Mucosa of descending colon (tissue), 3 donors: ENCODE results near the gene CSNK1G2. TPM values are rescaled to one million over a fixed set of nuclear protein-coding genes. Genes with fewer than 3 reads are reported as not detected.

Experiments used
- ATAC-seq: fragments of 200-7000 bp; cut with Tn5 transposase; one replicate; pipeline ENCODE4 v1.9.1; 2020; ENCODE audit warnings: mild to moderate bottlenecking, moderate library complexity
- DNase-seq, 3 donors: peaks; one replicate each; pipeline ENCODE4 v3.0.0-alpha.2; 2020
- H3K36me3 ChIP-seq: fragments of 200-600 bp; one replicate; pipeline ENCODE4 v1.8.0; 2021; ENCODE audit warnings: low read depth, mild to moderate bottlenecking
- H3K4me1 ChIP-seq: fragments of 200-600 bp; one replicate; pipeline ENCODE4 v1.8.0; 2021; ENCODE audit warnings: low read depth, mild to moderate bottlenecking
- H3K4me3 ChIP-seq: fragments of 200-600 bp; one replicate; pipeline ENCODE4 v1.8.0; 2021; ENCODE audit warnings: mild to moderate bottlenecking
- H3K9me3 ChIP-seq: fragments of 200-600 bp; one replicate; pipeline ENCODE4 v1.8.0; 2021; ENCODE audit warnings: mild to moderate bottlenecking
- CTCF ChIP-seq: fragments of 200-600 bp; IDR thresholded peaks from one replicate; pipeline ENCODE4 v1.8.0; 2022; ENCODE audit warnings: antibody characterized with exemption, mild to moderate bottlenecking
- intact Hi-C, 2 donors: fragments of 100-400 bp; cut with DNase I in 1 of 2; cut with micrococcal nuclease in 1 of 2; formaldehyde crosslinking; loops; one replicate each; pipeline versions ENCODE4 v1.11.0 to v1.11.1; 2022; cut with DNase I, micrococcal nuclease
- total RNA-seq, 3 donors: library from RNA; stranded (reverse); fragmentation: NEBNext Ultra II Directional in 2 of 3; extraction: Animal tissue kit (Norgen Biotek cat#: 25700) in 2 of 3; gene quantifications; one replicate each; pipeline versions ENCODE4 v1.2.1 to v1.2.4, GENCODE V29; 2021 to 2023
- donor health status: DM: no; HTN: no; CAD: no; lungs with moderate emphysema.
- donor health status: DM: no; HTN: no; CAD: no.
- donor health status: DM: no; HTN: yes; CAD: no.

CSNK1G2 gene
- total RNA-seq, 3 donors from 2014 or later = 51.8 to 58.6 (median 56.7) TPM

GRCh38 chr19:1913781-1914577, 27.0 kb upstream of the CSNK1G2 start:
- H3K9me3 ChIP-seq = no peaks in the 10 kb centered on the region
- intact Hi-C loops = no loop called here
- H3K36me3 ChIP-seq = no peaks in the 10 kb centered on the region
- no peak for DNase-seq
- no peak overlapping the region for H3K4me3 ChIP-seq
- no peak for TF ChIP-seq CTCF
- H3K4me1 ChIP-seq = peaks cover 16% of the 10 kb centered on the region
- no peak for ATAC-seq

- Histone ChIP-seq H3K4me1 (peaks cover 8% of the 10 kb centered on the region), H3K4me3 (no peak overlapping the region), H3K9me3 (no peaks in the 10 kb centered on the region), H3K36me3 (no peaks in the 10 kb centered on the region)
- no peak for TF ChIP-seq CTCF
- ATAC-seq = no peak
- no peak for DNase-seq
- intact Hi-C loops = no loop called here
Observed at GRCh38 chr19:1914826-1915341, 26.1 kb upstream of the CSNK1G2 start.

GRCh38 chr19:1917146-1917545, 23.8 kb upstream of the CSNK1G2 start:
- intact Hi-C loops = no loop called here
- no peak overlapping the region for H3K4me3 ChIP-seq
- H3K4me1 ChIP-seq = peaks cover 3% of the 10 kb centered on the region
- ATAC-seq (no peak), DNase-seq (no peak)
- no peaks in the 10 kb centered on the region for H3K9me3 ChIP-seq
- TF ChIP-seq CTCF = no peak
- H3K36me3 ChIP-seq = no peaks in the 10 kb centered on the region

- Histone ChIP-seq H3K4me1 (no peaks in the 10 kb centered on the region), H3K9me3 (no peaks in the 10 kb centered on the region), H3K4me3 (no peak overlapping the region), H3K36me3 (peaks cover 1% of the 10 kb centered on the region)
- no peak for TF ChIP-seq CTCF
- no peak for DNase-seq
- no peak for ATAC-seq
- intact Hi-C loops = no loop called here
Observed at GRCh38 chr19:1917926-1918325, 23.0 kb upstream of the CSNK1G2 start.

- no peaks in the 10 kb centered on the region for H3K9me3 ChIP-seq
- DNase-seq = no peak
- no peaks in the 10 kb centered on the region for H3K4me1 ChIP-seq
- intact Hi-C loops = no loop called here
- H3K36me3 ChIP-seq = peaks cover 4% of the 10 kb centered on the region
- H3K4me3 ChIP-seq = no peak overlapping the region
- ATAC-seq = no peak
- TF ChIP-seq CTCF = no peak
Observed at GRCh38 chr19:1918975-1919374, 22.0 kb upstream of the CSNK1G2 start.
